Measurements from ENCODE around the gene SVIL.
"Not testable (repeated sequence)": the region's sequence is repeated elsewhere in the genome, so short reads cannot be mapped to it uniquely, and the experiment has no call there.

- not testable (repeated sequence) for TF ChIP-seq CTCF, EZH2 (IDR thresholded peaks at IDR 0.05)
Measured at GRCh38 chr10:29553116-29553515, 81.7 kb downstream of the SVIL start.
